Nephron (organoid): ENCODE results near the gene CCDC80.
A peak's percentile ranks its signal among the peaks of the same experiment; 100 is the strongest.

ENCODE experiments used
- H3K27ac Mint-ChIP-seq, 3 experiments: 2 replicates each; pipeline ENCODE4 v1.8.0; 2020; ENCODE audit warnings: mixed read lengths in 3 of 3, mild to moderate bottlenecking in 2 of 3, moderate library complexity in 1 of 3
- H3K27me3 Mint-ChIP-seq: 2 replicates; pipeline ENCODE4 v1.8.0; 2021; ENCODE audit warnings: low read depth, mild to moderate bottlenecking, moderate library complexity, mixed read lengths
- H3K36me3 Mint-ChIP-seq: 2 replicates; pipeline ENCODE4 v1.8.0; 2020; ENCODE audit warnings: low read depth, mixed read lengths
- H3K4me1 Mint-ChIP-seq: 2 replicates; pipeline ENCODE4 v1.8.0; 2020; ENCODE audit warnings: mixed read lengths
- H3K4me3 Mint-ChIP-seq, 3 experiments: 2 replicates each; pipeline ENCODE4 v1.8.0; 2020; ENCODE audit warnings: mild to moderate bottlenecking in 3 of 3, mixed read lengths in 3 of 3, moderate library complexity in 2 of 3
- H3K9me3 Mint-ChIP-seq: 2 replicates; pipeline ENCODE4 v1.8.0; 2020; ENCODE audit warnings: mixed read lengths
- TF ChIP-seq, protein P1 (sequence below), 3 experiments: fragments of 200-600 bp; sonication (generic); IDR thresholded peaks; one replicate each; pipeline ENCODE4 v1.5.0; 2021; ENCODE audit warnings: antibody characterized with exemption in 3 of 3; ENCODE audit not compliant: unreplicated experiment in 3 of 3

Gene CCDC80

DNA sequence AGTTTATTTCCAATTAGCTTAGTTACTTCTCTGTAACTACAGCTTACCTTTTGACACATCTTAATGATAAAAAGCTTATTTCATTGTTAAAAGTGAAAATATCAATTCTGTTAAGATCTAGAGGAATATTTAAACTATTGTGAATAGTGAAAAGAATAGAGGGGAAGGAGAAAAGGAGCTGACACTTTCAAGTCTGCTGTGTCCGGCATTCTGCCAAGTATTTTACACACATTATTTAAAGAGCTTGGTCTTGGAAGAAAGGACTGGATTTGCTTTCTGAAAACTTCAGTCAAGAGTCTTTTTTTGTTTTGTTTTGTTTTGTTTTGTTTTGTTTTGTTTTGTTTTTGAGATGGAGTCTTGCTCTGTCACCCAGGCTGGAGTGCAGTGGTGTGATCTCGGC lies 34.8 kb downstream of the CCDC80 start:
- Mint-ChIP-seq H3K27ac (peak overlapping the region; percentile 59 to 89 (median 79)), H3K4me1 (peaks cover 27% of the 10 kb centered on the region), H3K4me3 (no peak overlapping the region), H3K36me3 (peaks cover 66% of the 10 kb centered on the region), H3K27me3 (no peaks in the 10 kb centered on the region), H3K9me3 (no peaks in the 10 kb centered on the region)
- TF ChIP-seq, protein P1, sequence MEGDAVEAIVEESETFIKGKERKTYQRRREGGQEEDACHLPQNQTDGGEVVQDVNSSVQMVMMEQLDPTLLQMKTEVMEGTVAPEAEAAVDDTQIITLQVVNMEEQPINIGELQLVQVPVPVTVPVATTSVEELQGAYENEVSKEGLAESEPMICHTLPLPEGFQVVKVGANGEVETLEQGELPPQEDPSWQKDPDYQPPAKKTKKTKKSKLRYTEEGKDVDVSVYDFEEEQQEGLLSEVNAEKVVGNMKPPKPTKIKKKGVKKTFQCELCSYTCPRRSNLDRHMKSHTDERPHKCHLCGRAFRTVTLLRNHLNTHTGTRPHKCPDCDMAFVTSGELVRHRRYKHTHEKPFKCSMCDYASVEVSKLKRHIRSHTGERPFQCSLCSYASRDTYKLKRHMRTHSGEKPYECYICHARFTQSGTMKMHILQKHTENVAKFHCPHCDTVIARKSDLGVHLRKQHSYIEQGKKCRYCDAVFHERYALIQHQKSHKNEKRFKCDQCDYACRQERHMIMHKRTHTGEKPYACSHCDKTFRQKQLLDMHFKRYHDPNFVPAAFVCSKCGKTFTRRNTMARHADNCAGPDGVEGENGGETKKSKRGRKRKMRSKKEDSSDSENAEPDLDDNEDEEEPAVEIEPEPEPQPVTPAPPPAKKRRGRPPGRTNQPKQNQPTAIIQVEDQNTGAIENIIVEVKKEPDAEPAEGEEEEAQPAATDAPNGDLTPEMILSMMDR (IDR thresholded peaks at IDR 0.05; ENCODE audit: unreplicated experiment in 3 of 3): no peak

DNA sequence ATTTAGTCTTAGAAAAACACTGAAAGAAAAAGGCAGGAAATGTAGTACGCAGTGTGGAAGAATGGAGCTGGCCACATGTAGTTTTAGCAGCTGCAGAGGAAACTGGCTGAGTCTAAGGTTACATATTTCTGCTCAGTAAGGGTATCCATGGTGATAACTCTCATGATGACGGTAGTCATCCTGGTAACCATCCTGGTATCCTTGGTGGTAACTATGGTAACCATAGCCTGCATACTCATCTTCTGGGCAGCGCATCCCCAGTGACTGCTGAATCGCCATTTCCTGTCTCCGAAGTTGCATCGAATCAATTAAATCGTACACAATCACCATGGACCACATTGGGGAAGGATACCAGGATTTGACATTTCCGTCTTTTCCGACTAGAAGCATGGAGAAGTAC lies 35.7 kb downstream of the CCDC80 start:
- H3K36me3 Mint-ChIP-seq: peaks cover 66% of the 10 kb centered on the region
- TF ChIP-seq, protein P1 (IDR thresholded peaks at IDR 0.05; ENCODE audit: unreplicated experiment in 3 of 3): no peak
- H3K4me1 Mint-ChIP-seq: peaks cover 27% of the 10 kb centered on the region
- H3K27me3 Mint-ChIP-seq: no peaks in the 10 kb centered on the region
- H3K4me3 Mint-ChIP-seq: no peak overlapping the region
- peak overlapping the region; percentile 59 to 89 (median 79) for H3K27ac Mint-ChIP-seq
- no peaks in the 10 kb centered on the region for H3K9me3 Mint-ChIP-seq

DNA sequence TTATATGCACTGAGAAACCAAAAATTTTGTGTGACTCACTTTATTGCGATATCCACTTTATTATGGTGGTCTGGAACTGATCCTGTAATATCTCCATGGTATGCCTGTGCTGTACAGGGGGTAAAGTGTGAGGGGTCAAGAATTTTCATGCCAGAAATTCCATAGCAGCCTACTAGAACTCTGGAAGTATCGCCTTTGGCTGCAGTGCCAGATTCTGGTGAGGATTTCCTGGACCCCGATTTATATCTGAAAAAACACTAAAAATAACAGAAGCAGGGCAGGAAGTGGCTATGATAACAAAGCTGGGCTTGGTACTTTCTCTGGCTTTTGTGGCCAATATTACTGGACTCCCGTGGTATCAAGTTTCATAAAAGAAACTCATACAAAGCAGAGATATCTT lies 36.4 kb downstream of the CCDC80 start:
- no peaks in the 10 kb centered on the region for H3K27me3 Mint-ChIP-seq
- no peak overlapping the region for H3K4me3 Mint-ChIP-seq
- H3K27ac Mint-ChIP-seq: peak overlapping the region; percentile 59 to 89 (median 78)
- peaks cover 27% of the 10 kb centered on the region for H3K4me1 Mint-ChIP-seq
- TF ChIP-seq, protein P1 (IDR thresholded peaks at IDR 0.05; ENCODE audit: unreplicated experiment in 3 of 3): no peak
- H3K36me3 Mint-ChIP-seq: peaks cover 59% of the 10 kb centered on the region
- H3K9me3 Mint-ChIP-seq: no peaks in the 10 kb centered on the region

DNA sequence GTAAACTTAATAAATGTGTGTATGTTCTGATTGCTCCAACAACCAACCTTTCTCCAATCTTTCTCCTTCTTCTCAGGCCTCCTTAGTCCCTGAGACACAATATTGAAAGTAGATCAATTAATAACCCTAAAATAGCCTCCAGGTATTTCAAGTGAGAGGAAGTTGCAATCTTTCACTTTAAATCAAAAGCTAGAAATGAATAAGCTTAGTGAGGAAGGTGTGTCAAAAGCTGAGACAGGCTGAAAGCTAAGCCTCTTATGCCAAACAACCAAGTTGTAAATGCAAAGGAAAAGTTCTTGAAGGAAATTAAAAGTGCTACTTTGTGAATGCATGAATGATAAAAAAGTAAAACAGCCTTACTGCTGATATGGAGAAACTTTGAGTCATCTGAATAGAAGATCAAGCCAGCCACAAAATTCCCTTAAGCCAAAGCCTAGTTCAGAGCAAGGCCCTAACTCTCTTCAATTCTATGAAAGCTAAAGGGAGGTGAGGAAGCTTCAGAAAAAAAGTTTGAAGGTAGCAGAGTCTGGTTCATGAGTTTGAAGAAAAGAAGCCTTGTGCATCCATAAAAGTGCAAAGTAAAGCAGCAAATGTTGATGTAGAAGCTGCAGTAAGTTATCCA lies 38.6 kb downstream of the CCDC80 start:
- Mint-ChIP-seq H3K27me3 (no peaks in the 10 kb centered on the region), H3K27ac (peak overlapping the region in 1 of 3 experiments; percentile 9), H3K36me3 (peaks cover 50% of the 10 kb centered on the region), H3K4me3 (no peak overlapping the region), H3K9me3 (no peaks in the 10 kb centered on the region), H3K4me1 (peaks cover 19% of the 10 kb centered on the region)
- TF ChIP-seq, protein P1 (IDR thresholded peaks at IDR 0.05; ENCODE audit: unreplicated experiment in 3 of 3): no peak

DNA sequence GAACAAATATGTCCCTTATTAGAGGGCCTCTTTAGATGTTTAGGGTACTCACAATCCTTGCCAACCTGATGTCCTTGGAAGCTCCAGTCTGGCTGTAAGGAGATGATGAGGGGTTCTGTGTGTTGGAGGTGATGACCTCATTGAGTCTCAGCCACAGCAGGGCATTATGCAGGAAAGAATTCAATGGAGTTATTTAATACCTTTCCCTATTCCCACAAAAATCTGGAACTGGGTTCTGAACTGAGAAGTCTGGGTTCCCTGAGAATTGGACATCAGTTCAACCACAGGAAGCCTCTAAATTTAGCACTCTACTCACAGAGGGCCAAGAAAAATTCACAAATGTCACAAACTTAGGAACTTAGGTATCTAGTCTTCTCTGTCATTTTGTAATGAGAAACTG lies 42.2 kb downstream of the CCDC80 start:
- H3K36me3 Mint-ChIP-seq: peaks cover 28% of the 10 kb centered on the region
- H3K9me3 Mint-ChIP-seq: no peaks in the 10 kb centered on the region
- H3K27ac Mint-ChIP-seq: no peak overlapping the region
- no peaks in the 10 kb centered on the region for H3K27me3 Mint-ChIP-seq
- H3K4me1 Mint-ChIP-seq: no peaks in the 10 kb centered on the region
- TF ChIP-seq, protein P1 (IDR thresholded peaks at IDR 0.05; ENCODE audit: unreplicated experiment in 3 of 3): no peak
- no peak overlapping the region for H3K4me3 Mint-ChIP-seq

DNA sequence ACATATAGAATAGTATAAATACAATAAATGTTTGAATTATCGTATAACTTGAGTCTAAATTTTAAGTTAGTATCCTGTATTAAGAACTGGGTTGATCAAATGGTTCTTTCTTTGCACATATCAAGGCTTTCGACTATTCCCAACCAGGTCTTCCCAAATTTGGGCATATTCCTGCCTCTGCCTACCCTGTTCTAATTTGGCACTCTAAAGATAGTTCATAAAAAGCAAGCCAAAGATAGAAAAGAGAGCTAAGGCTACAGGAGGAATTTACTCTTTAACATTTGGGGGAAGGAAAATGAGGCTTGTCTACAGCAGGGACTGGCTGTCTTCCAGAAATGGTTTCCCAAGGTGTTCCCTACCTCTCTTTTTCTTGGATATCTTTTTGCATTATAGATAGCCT lies 43.0 kb downstream of the CCDC80 start:
- TF ChIP-seq, protein P1 (IDR thresholded peaks at IDR 0.05; ENCODE audit: unreplicated experiment in 3 of 3): no peak
- no peaks in the 10 kb centered on the region for H3K4me1 Mint-ChIP-seq

More for the DNA sequence above, 43.0 kb downstream of the CCDC80 start:
- Mint-ChIP-seq H3K36me3 (peaks cover 28% of the 10 kb centered on the region), H3K27me3 (no peaks in the 10 kb centered on the region), H3K9me3 (no peaks in the 10 kb centered on the region), H3K4me3 (no peak overlapping the region), H3K27ac (no peak overlapping the region)
